Coronary artery (tissue), 2 donors: Measurements from ENCODE around the gene GAP43.

Experiments
- DNase-seq: peaks from one replicate; pipeline ENCODE4 v3.0.0-alpha.2; 2017; ENCODE audit warnings: low spot score
- H3K27ac ChIP-seq, 2 donors: fragments of 200-600 bp; sonication (generic); one replicate each; pipeline ENCODE4 v1.5.1; 2016 to 2019
- H3K4me3 ChIP-seq: fragments of 200-600 bp; sonication (generic); 2 replicates; pipeline ENCODE4 v1.5.1; 2016; ENCODE audit warnings: mild to moderate bottlenecking, moderate library complexity
- CTCF ChIP-seq: fragments of 200-600 bp; sonication (generic); IDR thresholded peaks from one replicate; pipeline ENCODE4 v1.5.1; 2019; ENCODE audit warnings: antibody characterized with exemption

The GAP43 gene

GRCh38 chr3:115615001-115615814, 8.1 kb upstream of the GAP43 start:
- DNase-seq, result no peak
- Histone ChIP-seq H3K4me3 (no peak overlapping the region), H3K27ac (no peak overlapping the region)
- no peak for TF ChIP-seq CTCF

- Histone ChIP-seq H3K27ac (no peak overlapping the region), H3K4me3 (no peak overlapping the region)
- no peak for DNase-seq
- TF ChIP-seq CTCF, result no peak
Observed at GRCh38 chr3:115616461-115616860, 6.8 kb upstream of the GAP43 start.

GRCh38 chr3:115617591-115617990, 5.7 kb upstream of the GAP43 start:
- Histone ChIP-seq H3K4me3 (no peak overlapping the region), H3K27ac (no peak overlapping the region)
- no peak for TF ChIP-seq CTCF
- no peak for DNase-seq

GRCh38 chr3:115624029-115624741, 875 bp downstream of the GAP43 start:
- DNase-seq, result no peak
- H3K4me3 ChIP-seq, result peak overlapping the region; percentile 65
- no peak overlapping the region for H3K27ac ChIP-seq
- TF ChIP-seq CTCF, result no peak

GRCh38 chr3:115624901-115625300, 1.6 kb downstream of the GAP43 start:
- no peak for DNase-seq
- peak overlapping the region; percentile 65 for H3K4me3 ChIP-seq
- H3K27ac ChIP-seq, result no peak overlapping the region
- TF ChIP-seq CTCF, result no peak

GRCh38 chr3:115626006-115626409, 2.7 kb downstream of the GAP43 start:
- no peak for TF ChIP-seq CTCF
- H3K27ac ChIP-seq, result no peak overlapping the region
- DNase-seq, result no peak
- no peak overlapping the region for H3K4me3 ChIP-seq

- Histone ChIP-seq H3K27ac (no peak overlapping the region), H3K4me3 (no peak overlapping the region)
- no peak for TF ChIP-seq CTCF
- DNase-seq, result no peak
Observed at GRCh38 chr3:115626721-115627120, 3.4 kb downstream of the GAP43 start.
